SU-DHL-6 (cell line): ENCODE data around the gene AXL.

ENCODE experiments used
- H2AFZ ChIP-seq: fragments of 200-600 bp; sonication (generic); 2 replicates; pipeline ENCODE4 v1.6.1; 2014; ENCODE audit warnings: low read depth, mild to moderate bottlenecking, moderate library complexity, mixed read lengths, antibody characterized with exemption, low read length; ENCODE audit not compliant: severe bottlenecking
- H3F3A ChIP-seq: fragments of 200-600 bp; shearing (Covaris generic); 2 replicates; pipeline ENCODE4 v1.6.0; 2016; ENCODE audit warnings: antibody characterized with exemption, mild to moderate bottlenecking; ENCODE audit not compliant: insufficient read depth
- H3K27ac ChIP-seq: fragments of 200-600 bp; sonication (generic); 2 replicates; pipeline ENCODE4 v1.5.1; 2016; ENCODE audit warnings: low read depth, mild to moderate bottlenecking, low read length, moderate library complexity, mixed read lengths
- H3K27me3 ChIP-seq: fragments of 200-600 bp; sonication (generic), shearing (Covaris generic); 2 replicates; pipeline ENCODE4 v1.6.0; 2014; ENCODE audit warnings: mild to moderate bottlenecking, low read length
- H3K36me3 ChIP-seq: fragments of 200-600 bp; sonication (generic); 2 replicates; pipeline ENCODE4 v1.6.1; 2014; ENCODE audit warnings: mild to moderate bottlenecking, low read length, mixed read lengths
- H3K4me2 ChIP-seq: fragments of 300-600, 200-600 bp; shearing (Covaris generic), sonication (generic); 2 replicates; pipeline ENCODE4 v1.6.0; 2014; ENCODE audit warnings: low read length, low read depth, mild to moderate bottlenecking; ENCODE audit not compliant: poor library complexity, severe bottlenecking
- H3K4me3 ChIP-seq: fragments of 200-600 bp; sonication (generic); 2 replicates; pipeline ENCODE4 v1.5.1; 2014; ENCODE audit warnings: antibody characterized with exemption, low read length, mild to moderate bottlenecking, mixed read lengths; ENCODE audit not compliant: insufficient read depth, poor library complexity, severe bottlenecking
- H3K79me2 ChIP-seq: fragments of 200-600 bp; sonication (generic); 2 replicates; pipeline ENCODE4 v1.6.1; 2014; ENCODE audit warnings: mild to moderate bottlenecking, low read length, moderate library complexity; ENCODE audit not compliant: insufficient read depth
- H3K9ac ChIP-seq: fragments of 200-600 bp; sonication (generic); 2 replicates; pipeline ENCODE4 v1.7.0; 2014; ENCODE audit warnings: mild to moderate bottlenecking, low read length
- H3K9me2 ChIP-seq: fragments of 200-600 bp; sonication (generic); replicated peaks from 2 replicates; pipeline ENCODE4 v1.6.1; 2014; ENCODE audit warnings: low read length; ENCODE audit not compliant: insufficient read depth
- H3K9me3 ChIP-seq: fragments of 200-600 bp; sonication (generic); 2 replicates; pipeline ENCODE4 v1.6.1; 2014; ENCODE audit warnings: low read length, mixed read lengths; ENCODE audit not compliant: insufficient read depth
- H4K20me1 ChIP-seq: fragments of 200-600 bp; sonication (generic); 2 replicates; pipeline ENCODE4 v1.6.1; 2014; ENCODE audit warnings: low read depth, mild to moderate bottlenecking, antibody characterized with exemption, low read length, moderate library complexity, mixed read lengths
- CTCF ChIP-seq: fragments of 200-600 bp; sonication (generic); IDR thresholded peaks from one replicate; pipeline ENCODE4 v1.5.1; 2017; ENCODE audit warnings: antibody characterized with exemption, mild to moderate bottlenecking, low read length, moderate library complexity; ENCODE audit not compliant: insufficient read depth, poor library complexity, severe bottlenecking
- EZH2phosphoT487 ChIP-seq: fragments of 200-600 bp; sonication (generic), shearing (Covaris generic); conservative IDR thresholded peaks from 2 replicates; pipeline ENCODE4 v1.6.1; 2018; ENCODE audit warnings: mild to moderate bottlenecking, antibody characterized with exemption, low read length, moderate library complexity, mixed read lengths

The AXL gene

GRCh38 chr19:41223431-41224234 lies 4.6 kb downstream of the AXL start:
- Histone ChIP-seq H3K9me2 (no peaks in the 10 kb centered on the region), H3K79me2 (no peaks in the 10 kb centered on the region), H3K36me3 (no peaks in the 10 kb centered on the region), H3K9me3 (no peaks in the 10 kb centered on the region), H3K4me3 (no peak overlapping the region), H3K27ac (no peak overlapping the region), H3F3A (no peaks in the 10 kb centered on the region), H3K4me2 (no peak overlapping the region), H4K20me1 (no peaks in the 10 kb centered on the region), H2AFZ (no peak overlapping the region), H3K27me3 (no peaks in the 10 kb centered on the region), H3K9ac (no peak overlapping the region)
- no peak for TF ChIP-seq EZH2phosphoT487
- no peak for TF ChIP-seq CTCF

DNA sequence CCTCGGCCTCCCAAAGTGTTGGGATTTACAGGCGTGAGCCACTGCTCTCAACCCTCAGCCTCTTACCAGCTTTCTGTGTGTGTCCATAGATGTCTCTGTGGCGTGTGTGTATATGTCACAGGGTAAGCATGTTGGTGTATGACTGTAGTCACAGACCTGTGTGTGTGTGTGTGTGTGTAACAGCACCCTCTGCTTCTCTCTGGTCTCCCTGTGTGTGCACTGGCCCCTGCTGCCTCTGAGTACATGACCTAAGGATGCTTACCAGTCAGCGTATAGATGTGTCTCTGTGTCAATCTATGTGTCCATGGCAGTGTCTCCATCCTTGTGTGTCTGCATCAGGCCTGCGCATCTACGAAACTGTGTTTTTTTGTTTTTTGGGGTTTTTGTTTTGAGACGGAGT lies 5.6 kb downstream of the AXL start:
- H3K79me2 ChIP-seq: no peaks in the 10 kb centered on the region
- no peak overlapping the region for H3K9ac ChIP-seq
- no peak overlapping the region for H2AFZ ChIP-seq
- no peak overlapping the region for H3K4me2 ChIP-seq
- no peaks in the 10 kb centered on the region for H4K20me1 ChIP-seq
- no peak overlapping the region for H3K4me3 ChIP-seq
- no peaks in the 10 kb centered on the region for H3F3A ChIP-seq
- H3K27ac ChIP-seq: no peak overlapping the region
- no peaks in the 10 kb centered on the region for H3K27me3 ChIP-seq
- H3K9me3 ChIP-seq: no peaks in the 10 kb centered on the region
- H3K36me3 ChIP-seq: no peaks in the 10 kb centered on the region
- TF ChIP-seq EZH2phosphoT487 (no peak), CTCF (no peak)
- H3K9me2 ChIP-seq: no peaks in the 10 kb centered on the region

DNA sequence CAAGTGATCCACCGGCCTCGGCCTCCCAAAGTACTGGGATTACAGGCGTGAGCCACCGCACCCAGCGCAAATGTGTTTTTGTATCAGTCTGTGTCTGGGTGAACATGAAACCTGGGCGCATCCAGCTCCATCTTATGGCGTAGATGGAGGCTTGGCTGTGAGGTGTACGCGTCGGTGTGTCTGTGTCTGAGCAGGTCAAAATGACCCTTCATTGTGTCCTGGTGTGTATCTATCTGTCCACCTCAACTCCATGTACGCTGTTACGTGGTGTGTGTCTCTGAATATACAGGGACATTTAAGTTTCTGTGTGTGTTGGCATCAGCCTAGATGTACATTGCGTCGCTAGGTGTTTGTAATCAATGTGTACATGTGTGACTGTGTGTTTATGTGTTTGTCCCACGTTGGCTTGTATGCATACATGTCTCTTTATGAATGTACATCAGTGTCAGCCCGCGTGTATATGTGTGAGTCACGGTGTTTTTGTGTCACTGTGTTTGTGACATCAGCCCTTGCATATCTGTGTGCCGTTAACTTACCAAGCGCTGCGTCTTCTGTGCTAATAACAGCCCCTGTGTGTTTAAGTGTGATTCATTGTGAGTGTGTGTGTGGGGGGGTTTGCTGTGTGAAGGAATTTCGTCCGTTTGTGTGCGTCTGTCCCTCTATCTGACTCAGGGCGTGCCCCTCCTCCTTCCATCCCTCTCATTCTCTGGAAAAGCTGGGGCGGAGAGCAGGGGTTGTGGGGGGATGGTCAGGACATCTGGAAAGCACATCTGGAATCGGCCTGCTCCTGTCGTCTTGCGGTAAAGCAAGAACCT lies 6.4 kb downstream of the AXL start:
- Histone ChIP-seq H3K9me2 (no peaks in the 10 kb centered on the region), H3K9me3 (no peaks in the 10 kb centered on the region), H3F3A (no peaks in the 10 kb centered on the region), H4K20me1 (no peaks in the 10 kb centered on the region), H3K27ac (no peak overlapping the region), H3K4me3 (no peak overlapping the region), H3K9ac (no peak overlapping the region), H3K36me3 (no peaks in the 10 kb centered on the region), H3K27me3 (no peaks in the 10 kb centered on the region), H3K79me2 (no peaks in the 10 kb centered on the region), H2AFZ (no peak overlapping the region), H3K4me2 (no peak overlapping the region)
- no peak for TF ChIP-seq EZH2phosphoT487
- TF ChIP-seq CTCF: no peak
